ENCODE data around the gene LAMA2. TPM values are rescaled to one million over a fixed set of nuclear protein-coding genes. Genes with fewer than 3 reads are reported as not detected.

LAMA2 gene
- polyA plus RNA-seq, 1 of the 3 experiments (the other 2 are of a cell fraction), result 0.92 TPM

DNA sequence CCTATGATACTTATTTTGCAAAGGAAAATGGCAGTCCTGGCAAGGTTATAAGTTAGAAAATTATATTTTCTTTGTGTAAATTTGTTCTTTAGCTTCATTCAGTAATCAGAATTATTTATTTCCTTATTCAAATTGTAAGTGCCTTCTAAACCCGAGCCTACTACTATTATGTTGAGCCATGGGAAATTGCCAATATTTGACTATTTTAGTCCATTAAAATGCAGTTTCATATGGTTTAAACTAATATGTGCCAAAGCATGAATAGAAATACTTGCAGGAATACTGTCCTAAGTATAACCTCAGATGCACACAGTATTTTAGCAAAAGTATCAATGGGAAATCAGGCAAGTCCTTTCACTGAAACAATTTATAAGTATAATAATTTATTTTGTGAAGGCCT is 228.4 kb downstream of the LAMA2 start (continued):
- TF ChIP-seq NFIC (IDR thresholded peaks at IDR 0.05; ENCODE audit: borderline replicate concordance), result no peak
- no peak for TF ChIP-seq MXI1 (IDR thresholded peaks at IDR 0.05; ENCODE audit: low read depth, low read length)
- TF ChIP-seq FOSL2 (IDR thresholded peaks at IDR 0.05; ENCODE audit: borderline replicate concordance, low read depth), result no peak

DNA sequence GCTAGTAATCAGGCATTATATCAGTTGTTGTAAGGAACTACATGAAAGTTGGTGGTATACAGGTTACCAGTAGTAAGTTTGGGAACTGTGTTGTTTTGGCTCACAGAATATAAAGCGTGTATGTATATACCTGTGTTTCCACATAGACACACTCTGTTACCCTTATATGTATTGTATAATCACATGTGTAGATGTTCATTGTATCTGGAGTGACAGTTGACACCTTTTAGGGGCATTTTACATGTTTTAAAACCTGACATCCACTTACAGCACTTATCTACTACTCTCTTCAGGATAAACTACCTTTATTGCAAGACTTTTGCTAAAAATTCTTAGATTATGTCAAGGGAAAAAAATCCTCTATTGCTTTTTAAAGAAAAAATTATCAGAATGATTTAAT is 228.9 kb downstream of the LAMA2 start:
- Histone ChIP-seq H3K79me2 (ENCODE audit: insufficient read depth) (no peaks in the 10 kb centered on the region), H3K9me3 (no peaks in the 10 kb centered on the region), H3K9ac (no peak overlapping the region), H3K9me2 (no peaks in the 10 kb centered on the region), H2AFZ (ENCODE audit: low read depth) (no peak overlapping the region), H3K4me1 (ENCODE audit: control insufficient read depth in 1 of 2, insufficient read depth in 2 of 2, low read depth in 1 of 2, low read length in 1 of 2) (no peaks in the 10 kb centered on the region), H3F3A (replicated peaks; ENCODE audit: insufficient read depth) (no peaks in the 10 kb centered on the region), H3K4me3 (ENCODE audit: low read depth in 2 of 2, low read length in 1 of 2) (no peak overlapping the region), H3K36me3 (replicated peaks in 1 of 2; ENCODE audit: control insufficient read depth in 1 of 2, insufficient read depth in 2 of 2, low read length in 1 of 2) (no peaks in the 10 kb centered on the region), H3K27me3 (ENCODE audit: insufficient read depth) (no peaks in the 10 kb centered on the region; the same call in 1 of the 2 replicates), H3K27ac (ENCODE audit: low read depth in 2 of 2, low read length in 1 of 2) (no peak overlapping the region), H4K20me1 (ENCODE audit: insufficient read depth) (no peaks in the 10 kb centered on the region), H3K4me2 (no peak overlapping the region)
- CTCF ChIA-PET, result no interaction called here
- WGBS (ENCODE audit: low lambda C conversion rate), result 9% methylated on average over 1 of the region's 1 CpG
- TF ChIP-seq, protein P1, sequence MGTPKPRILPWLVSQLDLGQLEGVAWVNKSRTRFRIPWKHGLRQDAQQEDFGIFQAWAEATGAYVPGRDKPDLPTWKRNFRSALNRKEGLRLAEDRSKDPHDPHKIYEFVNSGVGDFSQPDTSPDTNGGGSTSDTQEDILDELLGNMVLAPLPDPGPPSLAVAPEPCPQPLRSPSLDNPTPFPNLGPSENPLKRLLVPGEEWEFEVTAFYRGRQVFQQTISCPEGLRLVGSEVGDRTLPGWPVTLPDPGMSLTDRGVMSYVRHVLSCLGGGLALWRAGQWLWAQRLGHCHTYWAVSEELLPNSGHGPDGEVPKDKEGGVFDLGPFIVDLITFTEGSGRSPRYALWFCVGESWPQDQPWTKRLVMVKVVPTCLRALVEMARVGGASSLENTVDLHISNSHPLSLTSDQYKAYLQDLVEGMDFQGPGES (IDR thresholded peaks at IDR 0.05; ENCODE audit: low read depth, low read length), result no peak
- TF ChIP-seq REST (IDR thresholded peaks at IDR 0.05; ENCODE audit: low read depth, low read length), result no peak
- POLR2A ChIA-PET, result no interaction called here
- no peak for DNase-seq

- Histone ChIP-seq H3K79me2 (ENCODE audit: insufficient read depth) (no peaks in the 10 kb centered on the region), H2AFZ (ENCODE audit: low read depth) (no peak overlapping the region), H3K9me2 (no peaks in the 10 kb centered on the region), H3K4me3 (ENCODE audit: low read depth in 2 of 2, low read length in 1 of 2) (no peak overlapping the region), H3K27me3 (ENCODE audit: insufficient read depth) (no peaks in the 10 kb centered on the region), H4K20me1 (ENCODE audit: insufficient read depth) (no peaks in the 10 kb centered on the region), H3K9ac (no peak overlapping the region), H3F3A (replicated peaks; ENCODE audit: insufficient read depth) (no peaks in the 10 kb centered on the region), H3K4me1 (ENCODE audit: control insufficient read depth in 1 of 2, insufficient read depth in 2 of 2, low read depth in 1 of 2, low read length in 1 of 2) (no peaks in the 10 kb centered on the region), H3K27ac (ENCODE audit: low read depth in 2 of 2, low read length in 1 of 2) (no peak overlapping the region), H3K36me3 (replicated peaks in 1 of 2; ENCODE audit: control insufficient read depth in 1 of 2, insufficient read depth in 2 of 2, low read length in 1 of 2) (no peaks in the 10 kb centered on the region), H3K4me2 (no peak overlapping the region), H3K9me3 (no peaks in the 10 kb centered on the region)
- no peak for TF ChIP-seq NRF1 (IDR thresholded peaks at IDR 0.05; ENCODE audit: low read depth, low read length)
- TF ChIP-seq MXI1 (IDR thresholded peaks at IDR 0.05; ENCODE audit: low read depth, low read length), result no peak
- no peak for TF ChIP-seq CTCF (IDR thresholded peaks at IDR 0.05)
- TF ChIP-seq ZBTB33 (IDR thresholded peaks at IDR 0.05; ENCODE audit: borderline replicate concordance, low read depth), result no peak
- TF ChIP-seq MEF2A (IDR thresholded peaks at IDR 0.05; ENCODE audit: borderline replicate concordance, low read depth), result no peak
- no peak for TF ChIP-seq TCF12 (IDR thresholded peaks at IDR 0.05)
- TF ChIP-seq SMC3 (IDR thresholded peaks at IDR 0.05; ENCODE audit: low read depth, low read length), result no peak
- no peak for TF ChIP-seq EZH2phosphoT487 (IDR thresholded peaks at IDR 0.05; ENCODE audit: borderline replicate concordance, low read depth)
- no peak for TF ChIP-seq NFIC (IDR thresholded peaks at IDR 0.05; ENCODE audit: borderline replicate concordance)
- no peak for TF ChIP-seq FOSL2 (IDR thresholded peaks at IDR 0.05; ENCODE audit: borderline replicate concordance, low read depth)
- TF ChIP-seq JUND (IDR thresholded peaks at IDR 0.05), result no peak
- no peak for TF ChIP-seq CHD2 (IDR thresholded peaks at IDR 0.05; ENCODE audit: low read length, partially characterized antibody)
- no peak for TF ChIP-seq TAF1 (IDR thresholded peaks at IDR 0.05; ENCODE audit: borderline replicate concordance, low read depth, low read length)
- ChIA-PET CTCF (no interaction called here), POLR2A (no interaction called here)
- DNase-seq, result no peak
Measured at GRCh38 chr6:129112591-129112990, 229.7 kb downstream of the LAMA2 start.

All from SK-N-SH (cell line).